ENCODE results near the gene LYPD4.

LYPD4 gene

DNA sequence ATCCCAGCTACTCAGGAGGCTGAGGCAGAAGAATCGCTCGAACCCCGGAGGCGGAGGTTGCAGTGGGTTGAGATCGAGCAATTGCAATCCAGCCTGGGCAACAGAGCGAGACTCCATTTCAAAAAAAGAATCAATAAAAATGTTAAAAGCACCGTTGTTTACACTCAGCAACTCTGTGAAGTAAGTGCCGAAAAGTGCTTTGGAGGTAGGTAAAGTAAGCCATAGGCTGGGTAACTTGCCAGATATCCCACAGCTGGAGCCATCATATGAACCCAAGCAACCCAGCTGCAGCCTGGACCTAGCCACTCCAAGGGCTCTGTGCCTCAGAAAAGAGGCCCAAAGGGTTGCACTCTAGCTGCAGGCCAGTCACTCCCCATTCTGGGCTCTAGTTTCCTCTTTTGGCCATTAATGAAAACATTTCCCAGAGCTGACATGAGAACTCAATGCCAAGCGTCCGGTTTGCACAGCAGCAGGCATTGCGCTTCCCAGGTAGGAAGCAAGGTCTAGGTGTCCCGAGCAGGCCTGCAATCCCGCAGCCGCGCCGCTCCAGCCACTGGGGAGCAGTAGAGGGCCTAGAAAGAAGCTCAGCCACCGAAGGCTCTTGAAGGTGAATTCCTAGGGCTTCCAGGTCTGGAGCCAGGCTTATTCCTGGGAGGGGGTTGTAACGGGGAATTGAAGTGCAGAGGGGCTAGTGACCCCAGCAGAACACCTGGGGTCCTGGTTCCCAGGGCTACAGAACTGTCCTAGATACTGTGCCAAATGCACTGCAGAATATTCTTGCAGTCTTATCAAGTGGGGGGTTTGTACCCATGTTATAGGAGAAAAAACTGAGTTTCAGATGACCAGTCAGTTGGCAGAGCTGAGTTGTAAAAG is 28.5 kb upstream of the LYPD4 start:
- no peak for DNase-seq (ENCODE audit: low read depth)

DNA sequence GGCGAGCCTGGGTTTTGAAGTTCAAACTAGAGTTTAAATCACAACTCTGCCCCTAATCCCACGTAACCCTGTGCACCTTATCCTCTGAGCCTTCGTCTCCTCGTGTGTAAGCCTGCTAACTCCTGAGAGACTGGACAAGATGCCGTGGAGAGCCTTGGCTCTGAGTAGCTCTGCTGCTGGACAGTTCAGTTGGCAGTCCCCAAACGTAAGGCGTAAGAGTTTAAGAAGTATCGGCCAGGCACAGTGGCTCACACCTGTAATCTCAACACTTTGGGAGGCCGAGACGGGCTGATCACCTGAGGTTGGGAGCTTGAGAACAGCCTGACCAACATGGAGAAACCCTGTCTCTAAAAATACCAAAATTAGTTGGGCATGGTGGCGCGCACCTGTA is 27.9 kb upstream of the LYPD4 start:
- DNase-seq (ENCODE audit: low read depth) = no peak

DNA sequence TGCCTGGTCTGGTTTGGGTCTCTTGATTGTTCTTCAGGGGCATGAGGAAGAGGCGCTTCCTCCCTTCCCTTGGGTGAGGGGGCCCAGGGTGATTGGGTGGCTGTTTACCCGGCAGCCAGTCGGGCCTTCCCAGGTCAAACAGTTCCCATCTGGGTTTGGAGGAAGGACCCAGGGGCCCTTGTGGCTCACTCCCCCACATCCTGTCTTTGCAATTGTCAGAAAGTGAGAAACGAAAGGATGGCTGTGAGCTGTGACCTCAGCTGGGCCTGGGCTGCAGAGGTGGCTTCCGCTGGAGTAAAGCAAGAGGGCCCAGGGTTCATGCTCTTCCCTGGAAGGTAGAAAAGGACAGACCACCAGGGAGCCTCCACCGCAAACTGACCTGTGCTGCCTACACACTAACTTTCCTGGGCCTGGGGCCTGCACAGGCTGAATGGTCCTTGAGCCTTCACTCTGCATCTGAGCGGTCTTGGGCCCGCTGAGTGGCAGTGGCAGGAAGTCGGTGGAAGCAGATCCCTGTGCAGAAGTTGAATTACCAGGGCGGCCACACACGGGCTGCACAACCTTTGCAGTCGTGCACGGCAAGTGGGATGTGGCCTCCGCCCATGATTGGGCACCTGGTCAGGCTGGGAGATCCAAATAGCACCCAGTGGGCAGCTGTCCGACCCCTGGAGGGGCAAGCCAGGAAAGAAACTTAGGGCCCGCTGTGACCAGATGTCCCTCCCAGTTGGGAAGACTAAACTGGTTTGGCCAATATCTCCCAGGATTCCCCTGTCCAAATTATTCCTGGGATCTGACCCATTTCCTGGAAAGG is 27.3 kb upstream of the LYPD4 start:
- no peak for DNase-seq (ENCODE audit: low read depth)

DNA sequence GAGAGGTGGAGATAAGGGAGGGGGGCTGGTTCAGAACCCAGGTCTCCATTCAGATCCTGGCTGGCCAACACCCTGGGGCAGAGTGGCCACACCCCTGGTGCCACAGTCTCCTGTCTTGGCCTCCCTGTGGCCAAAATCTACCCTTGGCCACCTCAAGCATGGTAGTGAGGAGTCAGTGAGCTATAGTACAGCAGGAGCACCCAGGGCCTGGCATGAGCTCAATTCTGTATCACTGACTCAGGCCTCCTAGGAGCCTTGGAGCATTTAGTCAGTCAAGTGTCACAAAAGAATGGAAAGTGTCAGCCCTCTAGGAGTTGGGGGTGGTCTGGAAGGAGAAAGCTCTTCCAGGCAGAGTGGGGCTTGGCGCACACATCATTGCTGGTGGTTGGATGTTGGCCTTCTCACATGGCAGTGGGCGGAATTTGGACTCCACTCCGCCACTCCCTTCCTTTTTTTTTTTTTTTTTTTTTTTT is 26.0 kb upstream of the LYPD4 start:
- DNase-seq (ENCODE audit: low read depth) = peak; percentile 34

DNA sequence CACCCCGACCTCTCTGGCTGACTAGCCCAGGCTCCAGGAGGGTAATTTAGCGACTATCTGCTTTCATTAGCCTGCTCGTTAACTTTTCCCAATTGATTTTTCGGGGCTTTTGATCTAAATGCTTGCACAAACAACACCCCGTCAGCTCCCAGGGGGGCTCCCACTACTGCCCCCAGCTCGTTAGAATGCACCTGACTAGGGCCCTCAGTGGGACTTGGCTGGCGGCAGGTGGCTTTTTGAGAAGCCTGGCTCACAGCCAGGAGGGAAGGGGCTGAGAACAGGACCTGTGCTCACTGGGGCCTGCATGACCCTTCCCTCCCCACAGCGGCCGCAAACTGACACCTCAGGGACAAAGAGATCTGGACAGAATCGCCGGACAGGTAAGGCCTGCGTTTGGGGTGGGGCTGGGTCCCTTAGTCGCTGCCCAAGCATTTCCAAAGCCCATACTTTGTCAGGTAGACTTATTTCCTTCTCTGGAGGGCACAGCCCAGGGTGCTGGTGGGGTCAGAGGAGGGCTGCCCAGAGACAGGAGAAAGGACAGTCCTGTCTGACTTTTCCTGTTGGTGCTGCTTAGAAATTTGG is 25.0 kb upstream of the LYPD4 start:
- no peak for DNase-seq (ENCODE audit: low read depth)

DNA sequence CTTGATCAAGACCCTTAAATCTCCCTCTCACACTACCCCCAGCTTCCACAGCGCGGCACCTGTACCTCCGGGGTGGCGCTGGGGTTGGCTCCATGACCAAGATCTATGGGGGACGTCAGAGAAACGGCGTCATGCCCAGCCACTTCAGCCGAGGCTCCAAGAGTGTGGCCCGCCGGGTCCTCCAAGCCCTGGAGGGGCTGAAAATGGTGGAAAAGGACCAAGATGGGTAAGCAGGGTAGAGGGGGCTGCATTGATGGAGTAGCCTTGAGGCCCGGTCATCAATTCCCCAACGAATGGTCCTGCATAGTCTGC is 24.5 kb upstream of the LYPD4 start:
- DNase-seq (ENCODE audit: low read depth) = no peak

GRCh38 chr19:41868120-41868988 is 23.9 kb upstream of the LYPD4 start:
- DNase-seq (ENCODE audit: low read depth) = no peak

GRCh38 chr19:41866284-41866683 is 21.8 kb upstream of the LYPD4 start:
- DNase-seq (ENCODE audit: low read depth) = no peak

- DNase-seq (ENCODE audit: low read depth) = no peak
These were observed 19.9 kb upstream of the LYPD4 start for GRCh38 chr19:41864374-41864773.

GRCh38 chr19:41863209-41863931 is 18.9 kb upstream of the LYPD4 start:
- DNase-seq (ENCODE audit: low read depth) = no peak

DNA sequence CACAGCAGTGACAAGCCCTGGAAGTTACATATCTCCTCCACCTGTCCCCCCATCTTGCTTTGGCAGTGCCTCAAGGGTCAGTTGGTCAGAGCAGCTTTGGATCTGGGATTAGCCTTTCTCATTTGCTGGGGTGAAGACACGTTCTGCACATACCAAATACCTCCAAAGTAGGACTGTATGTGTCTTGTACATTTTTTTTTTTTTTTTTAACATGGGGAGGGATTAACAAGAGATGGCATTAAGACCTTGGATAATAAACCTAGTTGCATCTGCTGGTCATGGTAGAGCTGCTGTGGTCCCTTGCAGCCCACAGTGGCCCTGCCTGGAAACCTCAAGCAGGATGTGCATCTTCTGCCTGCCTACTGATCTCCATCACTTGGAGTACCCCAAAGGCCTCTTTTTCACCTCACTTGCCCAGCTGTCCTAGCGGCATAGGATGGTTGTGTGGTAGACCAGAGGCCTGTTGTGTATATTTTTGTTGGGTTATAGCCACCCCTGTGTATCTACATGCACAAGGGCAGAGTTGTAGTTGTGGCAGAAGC is 18.0 kb upstream of the LYPD4 start:
- DNase-seq (ENCODE audit: low read depth) = no peak

DNA sequence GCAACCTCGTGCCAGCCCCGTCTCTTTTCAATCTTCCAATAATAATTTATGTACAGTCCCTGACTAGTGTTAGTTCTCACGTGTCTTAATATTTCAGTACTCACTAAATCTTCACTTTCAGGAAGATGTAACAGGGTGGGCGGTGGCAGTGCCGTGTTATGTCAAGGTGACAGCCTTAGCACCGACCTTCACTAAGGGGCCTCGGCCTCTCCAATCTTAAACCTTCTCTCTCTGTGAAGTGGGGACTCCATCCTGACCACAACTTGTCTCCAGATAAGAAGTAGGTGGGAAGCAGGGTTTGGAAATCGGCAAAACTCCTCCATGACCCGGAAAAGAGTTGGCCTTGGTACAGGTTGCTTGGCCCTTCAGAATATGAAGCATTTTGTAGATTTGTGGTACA is 17.4 kb upstream of the LYPD4 start:
- no peak for DNase-seq (ENCODE audit: low read depth)

- DNase-seq (ENCODE audit: low read depth) = no peak
These were observed 16.8 kb upstream of the LYPD4 start for GRCh38 chr19:41861116-41861768.

DNA sequence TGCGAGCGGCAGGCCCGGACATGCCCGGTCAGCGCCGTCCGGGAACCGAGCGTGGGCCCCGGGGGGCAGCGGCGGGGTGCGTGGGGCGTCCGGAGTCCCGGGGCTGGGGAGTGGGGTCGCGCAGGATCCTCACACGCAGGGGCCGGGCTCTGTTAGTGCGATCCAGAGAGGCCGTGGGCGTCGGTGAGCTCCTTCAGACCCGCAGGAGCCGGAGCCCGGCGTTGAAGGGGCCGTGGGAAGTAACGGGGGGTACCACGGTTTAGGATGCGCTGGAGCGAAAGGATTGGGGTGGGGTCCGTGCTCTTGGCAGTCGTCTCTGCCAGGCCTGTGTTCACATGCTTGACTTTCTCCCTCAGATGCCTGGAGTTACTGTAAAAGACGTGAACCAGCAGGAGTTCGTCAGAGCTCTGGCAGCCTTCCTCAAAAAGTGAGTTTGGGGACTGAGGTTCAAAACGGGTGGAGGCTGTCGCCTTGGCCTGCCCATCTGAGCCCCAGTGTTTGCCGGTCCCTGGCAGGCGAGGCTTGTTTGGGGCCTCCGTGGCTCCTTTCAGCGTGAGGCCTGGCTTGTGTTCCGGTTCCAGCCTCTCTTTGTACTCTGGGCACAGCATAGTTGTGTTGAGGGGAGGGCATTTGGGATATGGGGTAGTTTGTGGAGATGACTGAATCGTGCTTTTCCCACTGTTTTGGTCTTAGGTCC is 16.1 kb upstream of the LYPD4 start:
- DNase-seq (ENCODE audit: low read depth) = no peak

DNA sequence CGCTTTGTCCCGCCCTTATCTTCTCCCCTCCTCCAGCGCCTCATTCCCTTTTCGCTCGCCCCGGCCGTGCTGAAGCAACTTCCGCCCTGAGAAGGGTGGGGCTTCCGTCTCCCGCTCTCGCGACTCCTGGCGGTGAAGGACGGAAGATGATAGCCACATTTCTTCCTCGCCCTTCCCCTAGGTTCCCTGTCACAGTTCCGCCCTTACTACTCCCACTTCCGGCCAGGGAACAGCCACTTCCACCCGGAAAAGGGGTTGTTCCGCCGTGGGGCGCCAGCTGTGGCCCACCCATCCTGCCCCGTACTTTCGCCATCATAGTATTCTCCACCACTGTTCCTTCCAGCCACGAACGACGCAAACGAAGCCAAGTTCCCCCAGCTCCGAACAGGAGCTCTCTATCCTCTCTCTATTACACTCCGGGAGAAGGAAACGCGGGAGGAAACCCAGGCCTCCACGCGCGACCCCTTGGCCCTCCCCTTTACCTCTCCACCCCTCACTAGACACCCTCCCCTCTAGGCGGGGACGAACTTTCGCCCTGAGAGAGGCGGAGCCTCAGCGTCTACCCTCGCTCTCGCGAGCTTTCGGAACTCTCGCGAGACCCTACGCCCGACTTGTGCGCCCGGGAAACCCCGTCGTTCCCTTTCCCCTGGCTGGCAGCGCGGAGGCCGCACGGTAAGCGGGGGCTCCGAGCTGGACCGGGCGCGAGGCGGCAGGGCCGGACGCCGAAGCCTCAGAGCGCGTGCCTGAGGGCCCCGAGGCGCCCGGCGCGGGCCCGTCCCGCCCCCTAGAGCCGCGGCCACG is 15.3 kb upstream of the LYPD4 start, which contains the start of gene RPS19:
Gene RPS19 (plus strand): TSS at position 638 of the 801 bp plus-strand sequence. CDS start 520 bp downstream, outside the sequence.
- DNase-seq (ENCODE audit: low read depth) = peak; percentile 98

DNA sequence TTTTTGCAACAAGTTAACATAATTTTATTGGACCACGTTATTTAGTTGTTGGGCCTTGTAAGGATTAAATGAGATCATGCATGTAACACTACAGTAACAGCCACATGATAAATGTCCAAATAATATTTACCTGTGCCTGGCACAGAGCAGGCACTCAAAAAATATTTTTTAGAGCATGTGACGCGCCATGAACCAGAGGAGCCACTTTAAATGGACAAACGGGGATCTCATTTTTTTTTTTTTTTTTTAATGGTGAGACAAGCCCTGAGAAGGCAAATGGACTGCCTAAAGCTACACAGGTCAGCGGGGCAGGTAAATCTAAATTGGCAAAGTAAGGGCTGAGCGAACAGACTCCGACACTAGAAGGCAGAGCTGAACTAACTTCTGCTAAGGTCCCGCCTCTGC is 14.7 kb upstream of the LYPD4 start:
- no peak for DNase-seq (ENCODE audit: low read depth)

DNA sequence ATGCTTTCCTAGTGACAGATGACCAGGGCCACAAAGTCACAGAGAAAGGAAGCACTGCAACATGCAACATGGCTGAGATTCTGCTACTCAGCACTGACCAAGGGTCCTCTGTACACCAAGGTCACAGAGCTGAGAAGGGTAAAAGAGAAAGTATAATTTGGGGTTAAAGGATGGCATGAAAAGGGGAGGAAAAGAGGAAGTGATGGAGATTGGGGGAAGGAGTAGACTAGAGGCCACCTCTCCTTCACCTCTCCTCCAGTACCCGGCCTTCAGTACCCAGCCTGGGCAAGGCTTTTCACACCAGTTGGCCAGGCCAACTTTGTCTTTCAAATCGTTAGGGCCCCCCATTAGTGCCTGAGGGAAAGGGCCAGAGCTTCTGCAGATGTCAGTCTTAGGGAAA is 9.3 kb upstream of the LYPD4 start:
- no peak for DNase-seq (ENCODE audit: low read depth)

GRCh38 chr19:41853344-41853743 is 8.9 kb upstream of the LYPD4 start:
- no peak for DNase-seq (ENCODE audit: low read depth)

- DNase-seq (ENCODE audit: low read depth) = no peak
These were observed 7.0 kb upstream of the LYPD4 start for GRCh38 chr19:41851456-41851855.
